ENCODE measurements around the gene P4HB. TPM values are rescaled to one million over a fixed set of nuclear protein-coding genes. Genes with fewer than 3 reads are reported as not detected.

P4HB gene
- total and polyA plus RNA-seq, 10 of the 15 experiments (the other 5 are each of a cell fraction or from before 2014, with no cell fraction given): 4.7 to 549 (median 361) TPM

GRCh38 chr17:81802856-81803643 lies 57.3 kb downstream of the P4HB start:
- in situ Hi-C loops (cut with MboI): no loop called here
- H3K4me2 ChIP-seq (ENCODE audit: control insufficient read depth, insufficient read depth): no peak overlapping the region
- H3K79me2 ChIP-seq (ENCODE audit: control insufficient read depth, insufficient read depth, low read length): no peaks in the 10 kb centered on the region
- intact Hi-C loops (cut with micrococcal nuclease; ENCODE audit: unreplicated experiment): no loop called here
- H3K27ac ChIP-seq (ENCODE audit: control insufficient read depth, insufficient read depth): no peak overlapping the region
- FAIRE-seq: no peak
- no peaks in the 10 kb centered on the region for H3K36me3 ChIP-seq (ENCODE audit: control insufficient read depth in 2 of 2, insufficient read depth in 2 of 2, low read length in 1 of 2)
- H3K9ac ChIP-seq (ENCODE audit: control insufficient read depth, insufficient read depth, low read length): no peak overlapping the region
- no peaks in the 10 kb centered on the region for H4K20me1 ChIP-seq (ENCODE audit: control insufficient read depth, insufficient read depth)
- ChIA-PET RAD21 (ENCODE audit: unreplicated experiment) (no interaction called here), CTCF (no interaction called here), POLR2A (no interaction called here), SMC1A (ENCODE audit: uncharacterized antibody, unreplicated experiment) (no interaction called here)
- H2AFZ ChIP-seq (ENCODE audit: control insufficient read depth, low read depth, low read length): no peak overlapping the region
- WGBS (ENCODE audit: insufficient coverage, insufficient replicate concordance, low lambda C conversion rate, missing lambda C conversion rate): 60% methylated on average over 24 of the region's 26 CpGs
- no peak for TF ChIP-seq ZNF384 (IDR thresholded peaks at IDR 0.05; ENCODE audit: borderline replicate concordance, low read depth, low read length)
- TF ChIP-seq POU2F2 (IDR thresholded peaks at IDR 0.05; ENCODE audit: borderline replicate concordance, low read depth, low read length): no peak
- TF ChIP-seq SPI1 (IDR thresholded peaks at IDR 0.05; ENCODE audit: borderline replicate concordance, insufficient read depth, low read depth, low read length): no peak
- no peak for TF ChIP-seq SREBF1 (IDR thresholded peaks at IDR 0.05; ENCODE audit: low read length)
- no peak for TF ChIP-seq SP1 (IDR thresholded peaks at IDR 0.05; ENCODE audit: low read depth, low read length)
- no peak for TF ChIP-seq SREBF2 (IDR thresholded peaks at IDR 0.05; ENCODE audit: low read length)
- no peak for TF ChIP-seq RELA (IDR thresholded peaks at IDR 0.05; ENCODE audit: borderline replicate concordance, partially characterized antibody)
- no peak for TF ChIP-seq ATF7 (IDR thresholded peaks at IDR 0.05; ENCODE audit: low read depth)
- TF ChIP-seq NRF1 (conservative IDR thresholded peaks at IDR 0.05; ENCODE audit: low read depth, low read length): no peak
- TF ChIP-seq NR2F1 (conservative IDR thresholded peaks at IDR 0.05): no peak
- no peak for TF ChIP-seq BCL11A (IDR thresholded peaks at IDR 0.05; ENCODE audit: low read depth, low read length)
- no peak for TF ChIP-seq CBFB (IDR thresholded peaks at IDR 0.05; ENCODE audit: low read depth)
- TF ChIP-seq SIX5 (IDR thresholded peaks at IDR 0.05; ENCODE audit: low read depth, low read length, severe bottlenecking): no peak
- no peak for TF ChIP-seq BRCA1 (IDR thresholded peaks at IDR 0.05; ENCODE audit: low read depth, low read length)
- TF ChIP-seq EGR1 (IDR thresholded peaks at IDR 0.05; ENCODE audit: borderline replicate concordance in 1 of 2, low read depth in 2 of 2, low read length in 2 of 2): no peak
- no peak for TF ChIP-seq TARDBP (IDR thresholded peaks at IDR 0.05; ENCODE audit: borderline replicate concordance)
- TF ChIP-seq RUNX3 (IDR thresholded peaks at IDR 0.05; ENCODE audit: low read length): no peak
- TF ChIP-seq MXI1 (IDR thresholded peaks at IDR 0.05; ENCODE audit: low read depth, low read length): no peak
- no peak for DNase-seq (ENCODE audit: low read depth, low spot score)
- H3K9me3 ChIP-seq (replicated peaks; ENCODE audit: control insufficient read depth, insufficient read depth, low read length): no peaks in the 10 kb centered on the region
- H3K27me3 ChIP-seq (replicated peaks in 1 of 2; ENCODE audit: control insufficient read depth in 2 of 2, insufficient read depth in 2 of 2, low read length in 1 of 2): peaks cover 1 to 4% of the 10 kb centered on the region in 2 experiments; a peak in 1 of 4 replicates
- ATAC-seq: no peak
- no TSS peak for BruUV-seq (replicated peaks)
- no peaks in the 10 kb centered on the region for H3K4me1 ChIP-seq (ENCODE audit: control insufficient read depth, insufficient read depth, low read length)
- no peak overlapping the region for H3K4me3 ChIP-seq
